ENCODE data around the gene WNT3.

The WNT3 gene

DNA sequence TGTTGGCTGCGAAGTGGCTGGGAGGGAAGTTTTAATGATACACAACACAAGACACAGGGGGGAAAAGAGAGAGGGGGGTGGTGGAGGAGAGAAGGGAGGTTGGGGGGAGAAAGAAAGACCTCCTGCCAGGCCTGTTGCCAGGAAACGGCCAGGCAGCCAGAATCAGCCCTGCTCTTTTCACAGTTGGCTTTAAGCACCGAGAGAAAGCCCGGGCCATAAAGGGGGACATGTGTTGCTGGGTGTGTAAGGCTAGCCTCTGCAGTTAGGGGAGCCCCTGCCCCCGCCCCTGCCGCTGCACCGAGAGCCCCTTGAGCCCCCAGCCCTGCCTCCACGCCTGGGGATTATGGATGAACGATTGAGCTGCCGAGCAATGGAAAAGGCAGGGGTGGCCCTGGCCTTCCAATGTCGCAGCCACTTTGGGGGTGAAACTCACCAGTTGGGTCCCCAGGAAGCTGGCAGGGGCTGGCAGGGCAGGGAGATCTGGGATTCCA lies 13.9 kb upstream of the WNT3 start:
- TF ChIP-seq, protein P1, sequence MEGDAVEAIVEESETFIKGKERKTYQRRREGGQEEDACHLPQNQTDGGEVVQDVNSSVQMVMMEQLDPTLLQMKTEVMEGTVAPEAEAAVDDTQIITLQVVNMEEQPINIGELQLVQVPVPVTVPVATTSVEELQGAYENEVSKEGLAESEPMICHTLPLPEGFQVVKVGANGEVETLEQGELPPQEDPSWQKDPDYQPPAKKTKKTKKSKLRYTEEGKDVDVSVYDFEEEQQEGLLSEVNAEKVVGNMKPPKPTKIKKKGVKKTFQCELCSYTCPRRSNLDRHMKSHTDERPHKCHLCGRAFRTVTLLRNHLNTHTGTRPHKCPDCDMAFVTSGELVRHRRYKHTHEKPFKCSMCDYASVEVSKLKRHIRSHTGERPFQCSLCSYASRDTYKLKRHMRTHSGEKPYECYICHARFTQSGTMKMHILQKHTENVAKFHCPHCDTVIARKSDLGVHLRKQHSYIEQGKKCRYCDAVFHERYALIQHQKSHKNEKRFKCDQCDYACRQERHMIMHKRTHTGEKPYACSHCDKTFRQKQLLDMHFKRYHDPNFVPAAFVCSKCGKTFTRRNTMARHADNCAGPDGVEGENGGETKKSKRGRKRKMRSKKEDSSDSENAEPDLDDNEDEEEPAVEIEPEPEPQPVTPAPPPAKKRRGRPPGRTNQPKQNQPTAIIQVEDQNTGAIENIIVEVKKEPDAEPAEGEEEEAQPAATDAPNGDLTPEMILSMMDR (IDR thresholded peaks at IDR 0.05; ENCODE audit: low read depth, low read length) = no peak
- DNase-seq (ENCODE audit: low read depth, low spot score) = no peak
- H3K4me3 ChIP-seq (ENCODE audit: low read depth, low read length) = no peak overlapping the region
- in situ Hi-C loops (cut with HindIII; ENCODE audit: low sequenced_read_pairs) = no loop called here

DNA sequence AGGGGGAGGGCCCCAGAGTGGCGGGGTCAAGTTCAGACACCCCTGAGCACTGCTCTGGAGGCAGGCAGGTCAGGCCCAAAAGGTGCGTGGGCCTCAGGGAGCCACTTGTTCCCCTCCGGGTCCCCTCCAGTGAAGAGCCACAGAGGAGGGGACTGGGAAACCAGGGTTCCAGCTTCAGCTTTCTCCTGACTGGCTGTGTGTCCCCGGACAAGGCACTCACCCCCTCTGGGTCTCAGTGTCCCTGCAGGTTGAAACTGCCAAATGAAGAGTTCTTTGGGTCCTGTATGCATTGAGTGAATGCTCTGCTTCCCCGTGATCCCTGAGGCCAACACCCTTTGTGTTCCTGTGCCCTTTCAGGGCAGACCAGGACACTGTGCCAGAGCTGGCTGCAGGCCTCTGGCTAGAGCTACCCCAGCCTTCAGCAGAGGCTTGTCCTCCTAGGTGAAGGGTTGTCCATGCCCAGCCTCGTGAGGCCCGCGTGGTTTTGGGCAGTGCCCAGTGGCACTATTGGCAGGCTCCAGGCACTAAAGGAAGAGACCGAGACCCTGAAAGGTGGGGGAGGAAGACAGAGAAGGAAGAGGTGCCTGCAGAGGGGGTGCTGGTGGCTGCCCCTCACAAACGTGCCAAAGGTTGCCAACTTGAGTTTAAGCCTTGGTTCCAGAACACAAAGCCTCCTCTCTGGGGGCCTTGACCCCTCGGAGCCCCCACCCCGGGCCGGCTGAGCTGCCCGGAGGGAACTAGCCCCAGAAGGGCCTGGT lies 13.3 kb upstream of the WNT3 start:
- in situ Hi-C loops (cut with HindIII; ENCODE audit: low sequenced_read_pairs) = no loop called here

DNA sequence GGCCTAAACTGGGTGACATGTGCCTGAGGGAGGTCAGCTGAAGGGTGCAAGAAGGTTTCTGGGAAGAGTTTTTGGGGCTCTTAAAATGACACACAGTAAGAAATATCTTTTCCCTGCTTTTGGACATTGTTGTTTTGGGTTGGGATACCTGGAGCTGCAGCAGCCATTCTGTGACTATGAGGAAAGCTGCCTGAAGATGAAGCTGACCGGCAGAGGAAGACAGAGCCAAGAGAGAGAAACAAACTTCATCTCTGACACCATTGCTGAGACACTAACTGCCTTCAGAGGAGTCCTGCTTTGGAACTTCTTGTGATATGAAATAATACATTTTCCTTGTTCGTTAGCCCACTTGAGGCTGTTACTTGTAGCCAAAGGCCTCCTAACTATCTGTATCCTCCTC lies 8.8 kb upstream of the WNT3 start:
- TF ChIP-seq, protein P1 (IDR thresholded peaks at IDR 0.05; ENCODE audit: low read depth, low read length) = no peak
- H3K4me3 ChIP-seq (ENCODE audit: low read depth, low read length) = no peak overlapping the region
- in situ Hi-C loops (cut with HindIII; ENCODE audit: low sequenced_read_pairs) = no loop called here
- DNase-seq (ENCODE audit: low read depth, low spot score) = no peak

More for the DNA sequence above, 13.3 kb upstream of the WNT3 start:
- no peak overlapping the region for H3K4me3 ChIP-seq (ENCODE audit: low read depth, low read length)
- DNase-seq (ENCODE audit: low read depth, low spot score) = no peak
- TF ChIP-seq, protein P1 (IDR thresholded peaks at IDR 0.05; ENCODE audit: low read depth, low read length) = no peak

DNA sequence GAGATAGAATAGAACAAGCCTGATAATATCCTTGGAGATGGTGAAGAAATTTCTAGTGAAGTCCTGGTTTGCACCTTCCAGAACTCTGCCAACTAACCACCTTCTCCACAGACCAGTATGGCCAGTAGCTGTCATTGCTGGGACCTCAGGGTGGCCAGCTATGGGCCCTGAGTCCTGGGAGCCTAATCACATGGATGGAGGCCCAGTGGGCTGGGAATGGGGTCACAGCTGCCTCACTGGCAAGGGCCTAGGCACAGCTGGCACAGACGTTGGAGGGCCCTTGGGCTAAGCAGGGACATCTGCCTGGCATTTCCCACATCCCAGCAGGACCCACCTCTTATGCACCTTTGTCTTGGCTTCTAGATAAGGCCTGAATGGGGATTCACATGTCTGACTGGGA lies 7.6 kb upstream of the WNT3 start:
- H3K4me3 ChIP-seq (ENCODE audit: low read depth, low read length) = no peak overlapping the region
- in situ Hi-C loops (cut with HindIII; ENCODE audit: low sequenced_read_pairs) = no loop called here
- TF ChIP-seq, protein P1 (IDR thresholded peaks at IDR 0.05; ENCODE audit: low read depth, low read length) = no peak
- DNase-seq (ENCODE audit: low read depth, low spot score) = no peak

DNA sequence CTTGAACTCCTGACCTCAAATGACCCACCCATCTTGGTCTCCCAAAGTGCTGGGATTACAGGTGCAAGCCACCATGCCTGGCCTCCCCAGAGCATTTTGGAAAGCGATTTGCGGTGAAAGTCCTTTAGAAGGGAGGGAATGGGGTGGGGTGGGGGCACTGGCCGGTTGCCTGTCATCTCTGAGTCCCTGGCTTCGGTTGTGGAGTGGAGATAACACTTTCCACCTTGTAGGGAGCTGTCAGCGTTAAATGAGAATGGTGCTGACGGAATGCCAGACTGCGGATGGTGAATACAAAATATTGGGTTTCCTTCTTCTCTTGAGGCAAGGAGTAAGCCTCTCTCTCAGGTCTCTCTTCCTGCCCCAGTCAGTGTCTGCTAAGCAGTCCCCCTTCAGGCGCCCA lies 5.2 kb upstream of the WNT3 start:
- TF ChIP-seq, protein P1 (IDR thresholded peaks at IDR 0.05; ENCODE audit: low read depth, low read length) = no peak
- in situ Hi-C loops (cut with HindIII; ENCODE audit: low sequenced_read_pairs) = no loop called here
- DNase-seq (ENCODE audit: low read depth, low spot score) = no peak
- no peak overlapping the region for H3K4me3 ChIP-seq (ENCODE audit: low read depth, low read length)

DNA sequence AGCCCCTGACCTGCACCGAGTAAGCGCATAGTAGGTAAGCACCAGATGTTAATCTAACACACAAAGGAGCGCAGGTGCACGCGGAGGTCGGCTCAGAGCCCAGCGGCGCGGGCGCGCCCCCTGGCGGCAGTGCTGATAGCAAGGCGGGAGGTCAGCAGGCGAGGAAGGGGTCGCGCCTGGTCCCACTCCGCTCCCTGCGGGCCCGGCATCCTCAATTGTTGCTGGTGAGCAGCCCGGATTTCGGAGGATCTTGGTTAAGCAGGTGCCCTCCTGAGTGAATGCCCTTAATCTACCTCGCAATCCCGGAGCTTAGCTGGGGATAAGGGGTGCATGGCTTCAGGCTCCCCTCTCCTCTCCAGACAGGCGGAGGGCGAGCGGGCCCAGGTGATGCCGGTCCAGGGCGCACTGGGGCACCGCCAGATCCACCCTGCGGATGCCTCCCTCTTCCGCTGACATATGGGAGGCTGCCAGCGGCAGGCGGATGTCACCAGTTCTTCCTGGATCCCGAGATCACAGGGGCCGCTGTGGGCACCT lies 4.0 kb upstream of the WNT3 start:
- in situ Hi-C loops (cut with HindIII; ENCODE audit: low sequenced_read_pairs) = no loop called here
- no peak for DNase-seq (ENCODE audit: low read depth, low spot score)
- TF ChIP-seq, protein P1 (IDR thresholded peaks at IDR 0.05; ENCODE audit: low read depth, low read length) = peak; percentile 58
- no peak overlapping the region for H3K4me3 ChIP-seq (ENCODE audit: low read depth, low read length)
